Keratinocyte (primary cell): Measurements from ENCODE around the gene SEC23A. TPM values are rescaled to one million over a fixed set of nuclear protein-coding genes. Genes with fewer than 3 reads are reported as not detected.
"Not testable (repeated sequence)": the region's sequence is repeated elsewhere in the genome, so short reads cannot be mapped to it uniquely, and the experiment has no call there.

Experiments
- DNase-seq: peaks from one replicate; pipeline ENCODE4 v3.0.0-alpha.2; 2011; ENCODE audit warnings: low read depth, missing footprints, low spot score
- FAIRE-seq: peaks from 2 replicates; lab custom pipeline; 2011; peaks lifted over from hg19 to GRCh38; lab: Jason Lieb, UNC
- H2AFZ ChIP-seq: 2 replicates; pipeline ENCODE4 v1.6.0; 2012; ENCODE audit warnings: low read length, control low read depth, inconsistent platforms; ENCODE audit not compliant: control insufficient read depth
- H3K27ac ChIP-seq: 2 replicates; pipeline ENCODE4 v1.5.1; 2011; ENCODE audit warnings: low read length; ENCODE audit not compliant: control insufficient read depth, insufficient read depth
- H3K27me3 ChIP-seq: 3 replicates; pipeline ENCODE4 v1.6.0; 2011; ENCODE audit warnings: low read length; ENCODE audit not compliant: control insufficient read depth, insufficient read depth; ENCODE audit errors: extremely low read depth
- H3K36me3 ChIP-seq, 2 experiments: 2 replicates in 1 of 2; 3 replicates in 1 of 2; pipeline ENCODE4 v1.5.1; 2011; ENCODE audit warnings: low read length in 2 of 2, mild to moderate bottlenecking in 1 of 2; ENCODE audit not compliant: control insufficient read depth in 2 of 2, insufficient read depth in 2 of 2; ENCODE audit errors: extremely low read depth in 1 of 2
- H3K4me1 ChIP-seq: 3 replicates; pipeline ENCODE4 v1.5.1; 2011; ENCODE audit warnings: low read length; ENCODE audit not compliant: control insufficient read depth, insufficient read depth; ENCODE audit errors: extremely low read depth
- H3K4me2 ChIP-seq: 3 replicates; pipeline ENCODE4 v1.6.0; 2011; ENCODE audit warnings: low read depth, low read length; ENCODE audit not compliant: control insufficient read depth, insufficient read depth; ENCODE audit errors: extremely low read depth
- H3K4me3 ChIP-seq, 3 experiments: fragments of 200-600 bp in 1 of 3; sonication (generic) in 1 of 3; 2 replicates in 2 of 3; 3 replicates in 1 of 3; pipeline ENCODE4 v1.5.1; 2011 to 2016; ENCODE audit warnings: low read length in 3 of 3, mild to moderate bottlenecking in 3 of 3, control low read depth in 2 of 3, inconsistent platforms in 1 of 3, low read depth in 1 of 3, mixed read lengths in 1 of 3, mixed run types in 1 of 3, moderate library complexity in 1 of 3; ENCODE audit not compliant: control insufficient read depth in 2 of 3, insufficient read depth in 2 of 3; ENCODE audit errors: extremely low read depth in 1 of 3
- H3K79me2 ChIP-seq: 2 replicates; pipeline ENCODE4 v1.6.0; 2012; ENCODE audit warnings: low read length; ENCODE audit not compliant: control insufficient read depth, insufficient read depth
- H3K9ac ChIP-seq: 3 replicates; pipeline ENCODE4 v1.6.0; 2011; ENCODE audit warnings: low read length; ENCODE audit not compliant: control insufficient read depth, insufficient read depth; ENCODE audit errors: extremely low read depth
- H3K9me1 ChIP-seq: 3 replicates; pipeline ENCODE4 v1.6.0; 2011; ENCODE audit warnings: low read length; ENCODE audit not compliant: control insufficient read depth, insufficient read depth; ENCODE audit errors: extremely low read depth
- H3K9me3 ChIP-seq: 2 replicates; pipeline ENCODE4 v1.5.1; 2012; ENCODE audit warnings: low read depth, low read length; ENCODE audit not compliant: control insufficient read depth
- H4K20me1 ChIP-seq: 3 replicates; pipeline ENCODE4 v1.6.0; 2011; ENCODE audit warnings: low read length; ENCODE audit not compliant: control insufficient read depth, insufficient read depth; ENCODE audit errors: extremely low read depth
- EZH2 ChIP-seq: IDR thresholded peaks from one replicate; pipeline ENCODE4 v1.6.1; 2012; ENCODE audit warnings: inconsistent platforms, mild to moderate bottlenecking, low read length, moderate library complexity
- dilution Hi-C: fragments of 300-500 bp; cut with MboI; formaldehyde crosslinking; loops from one replicate; pipeline ENCODE4 v1.7.0; 2020; ENCODE audit warnings: low sequenced_read_pairs; ENCODE audit not compliant: extremely low pct_ligation_motif_present
- polyA minus RNA-seq, 3 experiments: library from RNA; depleted of rRNA, polyadenylated mRNA; stranded (reverse); fragments of >200 nt; gene quantifications; 1 replicate in 1 of 3; 2 replicates in 1 of 3; 3 replicates in 1 of 3; pipeline ENCODE4 v1.2.3, GENCODE V29; 2011
- polyA plus RNA-seq, 5 experiments: library from polyadenylated mRNA; depleted of rRNA in 3 of 5; stranded (reverse) in 3 of 5; stranded (forward) in 1 of 5; unstranded in 1 of 5; fragments of >200 nt; gene quantifications; 1 replicate in 1 of 5; 2 replicates in 3 of 5; 3 replicates in 1 of 5; pipeline versions ENCODE4 v1.2.1 to v1.2.3, GENCODE V29; 2011 to 2012; ENCODE audit warnings: missing spikeins in 2 of 5, low read depth in 1 of 5, low replicate concordance in 1 of 5
- TF ChIP-seq, protein P1 (sequence below), 3 experiments: IDR thresholded peaks in 1 of 3; conservative IDR thresholded peaks in 1 of 3; optimal IDR thresholded peaks in 1 of 3; 2 replicates in 2 of 3; 3 replicates in 1 of 3; pipeline versions ENCODE3 to v1.5.1; 2011; ENCODE audit warnings: low read length in 3 of 3, mild to moderate bottlenecking in 3 of 3, moderate library complexity in 2 of 3, control low read depth in 1 of 3, inconsistent platforms in 1 of 3; ENCODE audit not compliant: insufficient read depth in 2 of 3; ENCODE audit errors: extremely low read depth in 1 of 3

Gene SEC23A
- polyA plus RNA-seq (61.4 to 79.6 TPM (median 69.0 TPM) in 3 replicates), polyA minus RNA-seq (106 to 178 TPM (median 149 TPM) in 3 replicates)
- polyA plus RNA-seq (2011; ENCODE audit: low read depth) = 8.8 TPM
- 35.2 and 87.0 TPM in 2 replicates for polyA plus RNA-seq (2011; cell fraction: cytosol; rRNA removed)
- 62.3 and 66.4 TPM in 2 replicates for polyA plus RNA-seq (2011; cell fraction: nucleus; rRNA removed)
- 25.1 and 61.0 TPM in 2 replicates for polyA plus RNA-seq (2012; ENCODE audit: low replicate concordance)
- 105 TPM for polyA minus RNA-seq (2011; cell fraction: cytosol; rRNA and poly(A)+ RNA removed)
- polyA minus RNA-seq (2011; cell fraction: nucleus; rRNA and poly(A)+ RNA removed) = 104 and 203 TPM in 2 replicates

DNA sequence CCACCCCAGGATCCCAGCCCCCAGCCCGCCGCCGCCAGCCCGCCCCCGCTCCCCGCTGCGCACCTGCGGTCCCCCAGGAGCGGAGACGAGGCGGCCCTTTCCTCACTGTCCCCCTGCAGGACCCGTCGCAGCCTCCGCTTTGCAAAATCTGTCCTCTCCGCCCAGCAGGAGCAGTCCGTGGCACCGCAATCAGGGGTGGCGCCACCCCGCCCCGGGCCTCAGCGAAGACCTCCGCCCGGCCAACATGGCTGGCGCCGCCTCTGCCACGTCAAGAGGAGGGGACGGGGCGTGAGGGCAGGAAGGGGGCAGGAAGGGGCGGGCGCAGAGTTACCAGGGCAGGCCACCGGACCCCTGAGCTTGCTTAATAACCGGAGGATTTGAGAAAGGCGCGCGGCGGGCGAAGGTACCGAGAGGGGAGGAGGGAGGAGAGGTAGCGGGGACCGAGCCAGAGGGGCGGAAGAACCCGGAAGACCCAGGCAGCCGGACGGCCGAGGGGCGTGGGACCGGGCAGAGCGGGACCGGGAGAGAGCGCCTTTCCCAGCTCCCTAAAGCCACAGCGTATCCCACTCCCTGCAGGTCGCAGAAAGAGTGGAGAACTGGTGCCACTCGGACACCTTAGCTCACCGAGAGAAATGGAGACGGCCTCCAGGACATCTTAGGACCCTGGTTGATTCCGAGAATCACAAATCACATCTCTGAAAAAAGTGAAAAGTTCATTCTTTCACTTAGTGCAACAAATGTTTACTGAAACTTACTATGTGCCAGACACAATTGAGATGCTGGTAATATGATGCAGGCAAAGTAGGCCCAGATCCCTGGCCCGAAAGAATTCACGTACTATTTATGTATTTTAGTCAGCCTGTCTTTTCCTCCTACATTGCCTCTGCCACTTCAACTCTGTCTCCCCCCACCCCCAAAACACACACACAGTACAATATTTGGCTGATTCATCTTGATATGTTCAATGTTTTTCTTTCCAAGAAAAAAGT is at the start of gene SEC23A:
TSS of gene SEC23A (minus strand) at position 267 of the 989 bp plus-strand sequence. CDS start 7,117 bp downstream, outside the sequence.
- Histone ChIP-seq H3K79me2 (peaks cover 38% of the 10 kb centered on the region), H3K4me3 (peak within 1 kb of the TSS; percentile 75 to 92 (median 92)), H3K9ac (peak within 1 kb of the TSS; percentile 90), H3K27me3 (no peaks in the 10 kb centered on the region), H2AFZ (peak within 1 kb of the TSS; percentile 98), H3K4me2 (peak within 1 kb of the TSS; percentile 72), H3K36me3 (no peaks in the 10 kb centered on the region), H3K9me1 (no peaks in the 10 kb centered on the region), H3K27ac (peak within 1 kb of the TSS; percentile 81), H4K20me1 (no peaks in the 10 kb centered on the region), H3K9me3 (no peaks in the 10 kb centered on the region), H3K4me1 (peaks cover 6% of the 10 kb centered on the region)
- peak; percentile 36 for DNase-seq
- dilution Hi-C loops = no loop called here
- no peak for TF ChIP-seq EZH2
- TF ChIP-seq, protein P1, sequence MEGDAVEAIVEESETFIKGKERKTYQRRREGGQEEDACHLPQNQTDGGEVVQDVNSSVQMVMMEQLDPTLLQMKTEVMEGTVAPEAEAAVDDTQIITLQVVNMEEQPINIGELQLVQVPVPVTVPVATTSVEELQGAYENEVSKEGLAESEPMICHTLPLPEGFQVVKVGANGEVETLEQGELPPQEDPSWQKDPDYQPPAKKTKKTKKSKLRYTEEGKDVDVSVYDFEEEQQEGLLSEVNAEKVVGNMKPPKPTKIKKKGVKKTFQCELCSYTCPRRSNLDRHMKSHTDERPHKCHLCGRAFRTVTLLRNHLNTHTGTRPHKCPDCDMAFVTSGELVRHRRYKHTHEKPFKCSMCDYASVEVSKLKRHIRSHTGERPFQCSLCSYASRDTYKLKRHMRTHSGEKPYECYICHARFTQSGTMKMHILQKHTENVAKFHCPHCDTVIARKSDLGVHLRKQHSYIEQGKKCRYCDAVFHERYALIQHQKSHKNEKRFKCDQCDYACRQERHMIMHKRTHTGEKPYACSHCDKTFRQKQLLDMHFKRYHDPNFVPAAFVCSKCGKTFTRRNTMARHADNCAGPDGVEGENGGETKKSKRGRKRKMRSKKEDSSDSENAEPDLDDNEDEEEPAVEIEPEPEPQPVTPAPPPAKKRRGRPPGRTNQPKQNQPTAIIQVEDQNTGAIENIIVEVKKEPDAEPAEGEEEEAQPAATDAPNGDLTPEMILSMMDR (optimal IDR thresholded peaks at IDR 0.05 in 1 of 3, IDR thresholded peaks at IDR 0.05 in 1 of 3, conservative IDR thresholded peaks at IDR 0.05 in 1 of 3; ENCODE audit: extremely low read depth in 1 of 3, insufficient read depth in 2 of 3, low read length in 3 of 3) = peak in 1 of 3 experiments; percentile 15
- FAIRE-seq = no peak

DNA sequence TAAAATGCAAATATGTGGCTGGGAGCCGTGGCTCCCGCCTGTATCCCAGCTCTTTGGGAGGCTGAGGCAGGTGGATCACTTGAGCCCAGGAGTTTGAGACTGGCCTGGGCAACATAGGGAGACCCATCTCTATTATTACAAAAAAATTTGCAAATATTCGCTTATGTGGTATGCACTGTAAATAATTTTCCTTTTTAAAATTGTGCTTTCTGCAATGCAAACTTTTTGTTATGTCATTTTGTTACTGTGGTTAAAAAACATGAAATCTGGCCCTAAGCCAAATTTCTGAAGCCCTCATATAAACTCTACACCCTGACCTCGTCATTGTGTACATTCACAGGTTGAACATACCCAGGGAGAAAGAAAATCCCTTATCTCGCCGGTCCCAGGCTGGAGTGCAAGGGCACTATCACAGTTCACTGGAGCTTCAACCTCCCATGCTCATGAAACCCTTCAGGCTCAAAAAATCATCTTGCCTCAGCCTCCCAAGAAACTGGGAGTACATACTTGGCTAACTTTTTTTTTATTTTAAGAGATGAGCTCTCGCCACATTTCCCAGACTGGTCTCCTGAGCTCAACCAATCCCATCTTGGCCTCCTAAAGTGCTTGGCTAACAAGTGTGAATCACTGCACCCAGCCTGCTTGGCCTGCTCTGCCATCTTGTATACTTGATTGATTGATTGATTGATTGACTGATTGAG is 42.4 kb upstream of the SEC23A start:
- DNase-seq = no peak
- Histone ChIP-seq H3K4me2 (no peak overlapping the region), H3K9ac (no peak overlapping the region), H3K9me3 (no peaks in the 10 kb centered on the region), H3K36me3 (peaks cover 1 to 4% of the 10 kb centered on the region in 2 experiments), H3K4me1 (no peaks in the 10 kb centered on the region), H3K4me3 (no peak overlapping the region), H3K9me1 (no peaks in the 10 kb centered on the region), H3K27me3 (no peaks in the 10 kb centered on the region), H2AFZ (no peak overlapping the region), H3K79me2 (no peaks in the 10 kb centered on the region), H3K27ac (no peak overlapping the region), H4K20me1 (no peaks in the 10 kb centered on the region)
- dilution Hi-C loops = no loop called here
- FAIRE-seq = peak; percentile 51
- TF ChIP-seq, protein P1 (optimal IDR thresholded peaks at IDR 0.05 in 1 of 3, IDR thresholded peaks at IDR 0.05 in 1 of 3, conservative IDR thresholded peaks at IDR 0.05 in 1 of 3; ENCODE audit: extremely low read depth in 1 of 3, insufficient read depth in 2 of 3, low read length in 3 of 3) = no peak
- no peak for TF ChIP-seq EZH2

DNA sequence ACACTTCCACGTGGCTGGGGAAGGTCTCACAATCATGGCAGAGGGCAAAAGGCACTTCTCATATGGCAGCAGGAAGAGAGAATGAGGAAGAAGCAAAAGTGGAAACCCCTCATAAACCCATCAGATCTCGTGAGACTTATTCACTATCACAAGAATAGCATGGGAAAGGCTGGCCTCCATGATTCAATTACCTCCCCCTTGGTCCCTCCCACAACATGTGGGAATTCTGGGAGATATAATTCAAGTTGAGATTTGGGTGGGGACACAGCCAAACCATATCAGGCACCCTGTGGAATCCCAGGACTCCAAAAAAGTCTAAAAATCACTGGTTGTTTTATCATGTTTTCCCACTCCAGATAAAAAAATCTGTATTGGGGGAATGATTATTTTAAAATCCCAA is 40.2 kb upstream of the SEC23A start:
- H3K9me1 ChIP-seq, FAIRE-seq, DNase-seq, H3K79me2 ChIP-seq, dilution Hi-C loops, H3K9me3 ChIP-seq, H3K27me3 ChIP-seq, H3K27ac ChIP-seq, H3K4me3 ChIP-seq, H4K20me1 ChIP-seq, H3K36me3 ChIP-seq, H3K4me1 ChIP-seq, H3K4me2 ChIP-seq, H3K9ac ChIP-seq, H2AFZ ChIP-seq: not testable (repeated sequence)
